ENCODE data around the gene ACR. TPM values are rescaled to one million over a fixed set of nuclear protein-coding genes. Genes with fewer than 3 reads are reported as not detected.

Gene ACR
- total and polyA plus RNA-seq, 8 donors, result 0.27 to 1.4 (median 0.56) TPM; not detected in 1

GRCh38 chr22:50725597-50725996 is 12.4 kb upstream of the ACR start:
- H3K27ac ChIP-seq, result no peak overlapping the region
- no peaks in the 10 kb centered on the region for H3K4me1 ChIP-seq
- no peak overlapping the region for H3K4me3 ChIP-seq
- H3K27me3 ChIP-seq, result peaks cover 4 to 23% of the 10 kb centered on the region in 2 donors
- intact Hi-C loops (cut with DNase I), result no loop called here
- TF ChIP-seq CTCF (IDR thresholded peaks at IDR 0.05), result no peak
- no peak for DNase-seq
- peaks cover 0 to 19% of the 10 kb centered on the region in 2 donors for H3K36me3 ChIP-seq
- no peaks in the 10 kb centered on the region for H3K9me3 ChIP-seq
- ATAC-seq, result no peak

- ATAC-seq (no peak), DNase-seq (peak in 1 of 4 donors; percentile 60)
- no peak for TF ChIP-seq CTCF (IDR thresholded peaks at IDR 0.05)
- no peak overlapping the region for H3K4me3 ChIP-seq
- intact Hi-C loops (cut with DNase I), result no loop called here
- H3K27ac ChIP-seq, result no peak overlapping the region
- peaks cover 0 to 13% of the 10 kb centered on the region in 2 donors for H3K36me3 ChIP-seq
- H3K4me1 ChIP-seq, result peaks cover 0 to 9% of the 10 kb centered on the region in 2 donors
- no peaks in the 10 kb centered on the region for H3K9me3 ChIP-seq
- H3K27me3 ChIP-seq, result peaks cover 0 to 23% of the 10 kb centered on the region in 2 donors
These were observed 11.2 kb upstream of the ACR start for GRCh38 chr22:50726643-50727340.

- peaks cover 0 to 8% of the 10 kb centered on the region in 2 donors for H3K36me3 ChIP-seq
- H3K27ac ChIP-seq, result no peak overlapping the region
- H3K4me3 ChIP-seq, result no peak overlapping the region
- H3K4me1 ChIP-seq, result peaks cover 0 to 14% of the 10 kb centered on the region in 2 donors
- ATAC-seq, result no peak
- no peaks in the 10 kb centered on the region for H3K9me3 ChIP-seq
- peaks cover 0 to 25% of the 10 kb centered on the region in 2 donors for H3K27me3 ChIP-seq
- peak in 2 of 4 donors; percentile 20 to 50 for DNase-seq
- TF ChIP-seq CTCF (IDR thresholded peaks at IDR 0.05), result no peak
- intact Hi-C loops (cut with DNase I), result no loop called here
These were observed 10.1 kb upstream of the ACR start for GRCh38 chr22:50727678-50728522.

- H3K27me3 ChIP-seq, result peaks cover 0 to 25% of the 10 kb centered on the region in 2 donors
- H3K27ac ChIP-seq, result no peak overlapping the region
- H3K4me1 ChIP-seq, result peaks cover 0 to 14% of the 10 kb centered on the region in 2 donors
- no peak overlapping the region for H3K4me3 ChIP-seq
- H3K36me3 ChIP-seq, result peaks cover 0 to 8% of the 10 kb centered on the region in 2 donors
- TF ChIP-seq CTCF (IDR thresholded peaks at IDR 0.05), result no peak
- ATAC-seq (no peak), DNase-seq (peak in 2 of 4 donors; percentile 19 to 55)
- intact Hi-C loops (cut with DNase I), result no loop called here
- H3K9me3 ChIP-seq, result no peaks in the 10 kb centered on the region
These were observed 9.5 kb upstream of the ACR start for GRCh38 chr22:50728523-50728931.
